IMR-90 (cell line): ENCODE results near the gene DPF3.

ENCODE experiments used
- BHLHE40 ChIP-seq: fragments of 150-350 bp; IDR thresholded peaks from 2 replicates; pipeline ENCODE4 v1.6.1; 2016; ENCODE audit warnings: mild to moderate bottlenecking, low read depth, low read length
- CEBPB ChIP-seq: IDR thresholded peaks from 2 replicates; pipeline ENCODE4 v1.6.1; 2012; ENCODE audit warnings: low read depth, low read length, improper control_type of control experiment
- CHD1 ChIP-seq: IDR thresholded peaks from 2 replicates; pipeline ENCODE4 v1.6.1; 2012; ENCODE audit warnings: low read depth, low read length, improper control_type of control experiment
- CTCF ChIP-seq: conservative IDR thresholded peaks from 2 replicates; pipeline ENCODE4 v1.5.1; 2012; ENCODE audit warnings: mild to moderate bottlenecking, low read depth, low read length, improper control_type of control experiment
- FOS ChIP-seq: fragments of 150-350 bp; IDR thresholded peaks from 2 replicates; pipeline ENCODE4 v1.6.1; 2016; ENCODE audit warnings: low read depth, low read length
- MAFK ChIP-seq: IDR thresholded peaks from 2 replicates; pipeline ENCODE4 v1.6.1; 2012; ENCODE audit warnings: low read depth, low read length, improper control_type of control experiment
- MAZ ChIP-seq: IDR thresholded peaks from 2 replicates; pipeline ENCODE4 v1.6.1; 2012; ENCODE audit warnings: low read depth, mild to moderate bottlenecking, low read length, improper control_type of control experiment, moderate library complexity, borderline replicate concordance
- MXI1 ChIP-seq: IDR thresholded peaks from 2 replicates; pipeline ENCODE4 v1.6.1; 2012; ENCODE audit warnings: low read depth, mild to moderate bottlenecking, low read length, moderate library complexity, borderline replicate concordance
- NFE2L2 ChIP-seq: fragments of 150-350 bp; IDR thresholded peaks from 2 replicates; pipeline ENCODE4 v1.6.1; 2016; ENCODE audit warnings: low read depth, mild to moderate bottlenecking, low read length
- POLR2A ChIP-seq: IDR thresholded peaks from 2 replicates; pipeline ENCODE4 v1.6.1; 2012; ENCODE audit warnings: mild to moderate bottlenecking, low read depth, low read length
- RAD21 ChIP-seq: IDR thresholded peaks from 2 replicates; pipeline ENCODE4 v1.6.1; 2012; ENCODE audit warnings: low read length, improper control_type of control experiment
- RFX5 ChIP-seq: IDR thresholded peaks from 2 replicates; pipeline ENCODE4 v1.8.0; 2012; ENCODE audit warnings: low read depth, mild to moderate bottlenecking, low read length, moderate library complexity
- SMC3 ChIP-seq: fragments of 150-350 bp; IDR thresholded peaks from 2 replicates; pipeline ENCODE4 v1.6.1; 2016; ENCODE audit warnings: low read depth, mild to moderate bottlenecking, antibody characterized with exemption, low read length, moderate library complexity
- USF2 ChIP-seq: fragments of 150-350 bp; IDR thresholded peaks from 2 replicates; pipeline ENCODE4 v1.6.1; 2017; ENCODE audit warnings: mild to moderate bottlenecking, antibody characterized with exemption, low read length, low read depth

DNA sequence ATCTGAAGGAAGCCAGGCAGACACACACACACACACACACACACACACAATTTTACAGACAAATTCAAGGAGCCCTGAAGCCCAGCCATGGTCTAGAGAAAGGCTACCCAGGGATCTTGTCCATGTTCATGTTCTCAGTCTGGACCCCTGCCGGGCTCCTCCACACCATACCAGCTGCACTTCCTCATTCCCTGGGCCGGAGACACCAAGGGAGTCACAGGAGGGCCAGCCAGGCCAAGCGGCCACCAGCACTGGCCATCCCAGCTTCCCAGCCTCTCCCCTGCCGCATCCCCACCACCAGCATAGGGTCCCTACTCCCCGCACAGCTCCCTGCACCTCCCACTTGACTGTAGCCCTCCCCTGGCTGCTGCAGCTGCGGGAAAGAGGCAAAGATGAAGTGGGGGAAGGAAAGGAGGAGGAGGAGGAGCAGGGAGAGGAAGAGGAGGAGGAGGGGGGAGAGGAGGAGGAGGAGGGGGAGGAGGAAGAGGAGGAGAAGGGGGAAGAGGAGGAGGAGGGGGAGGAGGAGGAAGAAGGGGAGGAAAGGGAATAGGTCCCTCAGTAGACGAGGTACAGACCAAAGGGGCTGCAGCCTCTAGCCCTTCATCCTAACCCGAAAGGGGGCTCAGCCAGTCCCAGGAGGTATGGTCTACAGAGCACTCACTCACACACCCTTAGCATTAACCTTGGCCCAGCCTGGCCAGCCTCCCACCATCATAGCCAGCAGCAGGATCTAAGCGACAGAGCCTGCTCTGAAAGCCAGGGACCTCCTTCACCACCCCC, 293.2 kb downstream of the DPF3 start:
- TF ChIP-seq POLR2A (no peak), MXI1 (no peak), CTCF (no peak), BHLHE40 (no peak), RFX5 (no peak), RAD21 (no peak), USF2 (no peak), CEBPB (no peak), CHD1 (no peak), SMC3 (no peak), FOS (no peak), MAFK (no peak), MAZ (no peak), NFE2L2 (no peak)
